ENCODE results near the gene ADCY5. TPM values are rescaled to one million over a fixed set of nuclear protein-coding genes. Genes with fewer than 3 reads are reported as not detected.

ADCY5 gene
- total and polyA plus RNA-seq, 2 donors from 2014 or later = 7.1 to 33.6 TPM

DNA sequence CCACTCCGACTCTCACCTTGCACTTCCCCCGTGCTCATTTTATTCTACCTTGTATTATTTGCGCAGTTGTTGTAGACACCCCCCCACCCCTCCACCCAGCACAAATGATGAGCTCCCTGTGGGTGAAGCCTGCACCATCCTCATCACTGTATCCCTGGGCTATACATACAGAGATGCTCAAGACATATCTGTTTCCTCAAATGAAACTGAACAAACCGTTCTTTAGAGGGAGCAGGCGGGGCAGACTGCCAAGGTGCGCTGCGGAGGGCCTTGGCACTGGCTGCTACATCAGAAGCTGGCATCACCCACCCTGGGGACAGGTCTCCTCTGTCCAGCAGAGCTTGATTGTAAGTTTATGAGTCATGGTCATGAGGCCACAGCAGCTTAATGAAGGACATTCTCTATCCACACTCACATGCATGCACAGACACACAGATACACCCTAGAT is 29.0 kb downstream of the ADCY5 start:
- H3K4me1 ChIP-seq (ENCODE audit: control insufficient read depth in 2 of 3, insufficient read depth in 2 of 3, low read depth in 1 of 3, low read length in 3 of 3) = peaks cover 0 to 41% (median 39%) of the 10 kb centered on the region in 3 donors
- H3K4me3 ChIP-seq (ENCODE audit: low read length in 3 of 3) = no peak overlapping the region

DNA sequence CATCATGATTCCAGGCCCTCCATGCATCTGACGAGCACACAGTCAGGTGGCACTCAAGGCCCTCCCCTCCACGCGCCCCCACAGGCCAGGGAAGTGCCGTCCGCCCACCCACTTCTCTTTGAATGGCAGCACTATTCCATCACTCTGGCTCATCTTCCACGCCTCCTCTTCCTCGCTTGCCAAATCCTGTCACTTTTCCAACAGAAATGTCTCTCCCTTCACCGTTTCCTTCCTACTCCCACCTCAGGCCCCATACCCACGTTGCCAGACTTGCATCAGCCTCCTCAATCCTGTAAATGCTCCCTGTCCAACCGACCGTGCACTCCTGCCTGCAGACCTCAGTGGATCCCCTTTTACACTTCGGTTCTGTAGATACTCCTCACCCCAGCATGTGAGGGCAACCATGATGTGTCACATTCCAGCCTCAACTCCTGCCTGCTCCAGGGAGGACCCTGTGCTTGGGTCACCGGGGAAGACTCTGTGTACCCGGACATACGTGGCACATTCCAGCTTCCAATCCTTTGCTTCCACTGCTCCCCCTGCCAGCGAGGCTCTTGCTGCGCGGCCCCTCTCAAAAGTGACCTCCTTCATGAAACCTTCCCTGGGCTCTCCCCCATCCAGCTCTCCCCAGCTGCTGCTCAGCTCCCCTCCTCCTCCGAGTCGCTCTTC is 29.6 kb downstream of the ADCY5 start:
- intact Hi-C loops (cut with DNase I) = no loop called here
- no peak overlapping the region for H3K9ac ChIP-seq (ENCODE audit: low read length in 3 of 3)
- TF ChIP-seq, protein P1, sequence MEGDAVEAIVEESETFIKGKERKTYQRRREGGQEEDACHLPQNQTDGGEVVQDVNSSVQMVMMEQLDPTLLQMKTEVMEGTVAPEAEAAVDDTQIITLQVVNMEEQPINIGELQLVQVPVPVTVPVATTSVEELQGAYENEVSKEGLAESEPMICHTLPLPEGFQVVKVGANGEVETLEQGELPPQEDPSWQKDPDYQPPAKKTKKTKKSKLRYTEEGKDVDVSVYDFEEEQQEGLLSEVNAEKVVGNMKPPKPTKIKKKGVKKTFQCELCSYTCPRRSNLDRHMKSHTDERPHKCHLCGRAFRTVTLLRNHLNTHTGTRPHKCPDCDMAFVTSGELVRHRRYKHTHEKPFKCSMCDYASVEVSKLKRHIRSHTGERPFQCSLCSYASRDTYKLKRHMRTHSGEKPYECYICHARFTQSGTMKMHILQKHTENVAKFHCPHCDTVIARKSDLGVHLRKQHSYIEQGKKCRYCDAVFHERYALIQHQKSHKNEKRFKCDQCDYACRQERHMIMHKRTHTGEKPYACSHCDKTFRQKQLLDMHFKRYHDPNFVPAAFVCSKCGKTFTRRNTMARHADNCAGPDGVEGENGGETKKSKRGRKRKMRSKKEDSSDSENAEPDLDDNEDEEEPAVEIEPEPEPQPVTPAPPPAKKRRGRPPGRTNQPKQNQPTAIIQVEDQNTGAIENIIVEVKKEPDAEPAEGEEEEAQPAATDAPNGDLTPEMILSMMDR (IDR thresholded peaks at IDR 0.05; ENCODE audit: borderline replicate concordance, extremely low read depth, insufficient read depth) = no peak
- H3K27ac ChIP-seq (ENCODE audit: low read depth in 2 of 2, low read length in 2 of 2) = no peak overlapping the region
- H3K36me3 ChIP-seq (ENCODE audit: control insufficient read depth in 2 of 3, insufficient read depth in 3 of 3, low read length in 3 of 3) = no peaks in the 10 kb centered on the region
- no peak overlapping the region for H3K4me3 ChIP-seq (ENCODE audit: low read length in 3 of 3)
- FAIRE-seq (no peak), DNase-seq (no peak)
- peaks cover 0 to 39% (median 35%) of the 10 kb centered on the region in 3 donors for H3K4me1 ChIP-seq (ENCODE audit: control insufficient read depth in 2 of 3, insufficient read depth in 2 of 3, low read depth in 1 of 3, low read length in 3 of 3)
- H3K9me3 ChIP-seq (ENCODE audit: control insufficient read depth in 2 of 3, insufficient read depth in 1 of 3, low read length in 3 of 3) = no peaks in the 10 kb centered on the region
- H3K27me3 ChIP-seq (ENCODE audit: control insufficient read depth, insufficient read depth, low read length) = no peaks in the 10 kb centered on the region

More for the DNA sequence above, 29.0 kb downstream of the ADCY5 start:
- Histone ChIP-seq H3K9me3 (ENCODE audit: control insufficient read depth in 2 of 3, insufficient read depth in 1 of 3, low read length in 3 of 3) (no peaks in the 10 kb centered on the region), H3K9ac (ENCODE audit: low read length in 3 of 3) (no peak overlapping the region), H3K36me3 (ENCODE audit: control insufficient read depth in 2 of 3, insufficient read depth in 3 of 3, low read length in 3 of 3) (no peaks in the 10 kb centered on the region), H3K27me3 (ENCODE audit: control insufficient read depth, insufficient read depth, low read length) (no peaks in the 10 kb centered on the region), H3K27ac (ENCODE audit: low read depth in 2 of 2, low read length in 2 of 2) (no peak overlapping the region)
- intact Hi-C loops (cut with DNase I) = no loop called here
- TF ChIP-seq, protein P1 (IDR thresholded peaks at IDR 0.05; ENCODE audit: borderline replicate concordance, extremely low read depth, insufficient read depth) = no peak
- FAIRE-seq (no peak), DNase-seq (no peak)

DNA sequence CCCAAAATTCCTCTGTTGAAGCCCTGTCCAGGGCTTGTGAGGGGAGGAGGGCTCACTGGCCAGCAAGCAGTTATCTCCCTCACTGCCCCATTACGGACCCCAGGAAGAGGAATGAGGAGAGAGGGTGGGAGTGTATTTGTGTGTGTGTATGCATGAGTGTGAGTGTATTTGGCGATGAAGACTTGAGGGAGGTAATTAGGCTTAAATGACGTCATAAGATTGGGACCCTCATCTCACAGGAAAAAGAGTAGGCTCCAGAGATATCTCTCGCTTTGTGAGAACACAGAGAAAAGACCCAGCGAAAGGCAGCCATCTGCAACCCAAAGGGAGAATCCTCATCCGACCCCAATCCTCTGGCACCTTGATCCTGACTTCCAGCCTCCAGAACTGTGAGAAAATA is 32.2 kb downstream of the ADCY5 start:
- no peak for FAIRE-seq
- no peak overlapping the region for H3K9ac ChIP-seq (ENCODE audit: low read length in 3 of 3)
- TF ChIP-seq, protein P1 (IDR thresholded peaks at IDR 0.05; ENCODE audit: borderline replicate concordance, extremely low read depth, insufficient read depth) = no peak
- no peak overlapping the region for H3K4me3 ChIP-seq (ENCODE audit: low read length in 3 of 3)
- H3K27ac ChIP-seq (ENCODE audit: low read depth in 2 of 2, low read length in 2 of 2) = no peak overlapping the region
- no peak for DNase-seq
- no peaks in the 10 kb centered on the region for H3K36me3 ChIP-seq (ENCODE audit: control insufficient read depth in 2 of 3, insufficient read depth in 3 of 3, low read length in 3 of 3)
- no peaks in the 10 kb centered on the region for H3K9me3 ChIP-seq (ENCODE audit: control insufficient read depth in 2 of 3, insufficient read depth in 1 of 3, low read length in 3 of 3)
- H3K27me3 ChIP-seq (ENCODE audit: control insufficient read depth, insufficient read depth, low read length) = no peaks in the 10 kb centered on the region
- intact Hi-C loops (cut with DNase I) = no loop called here
- H3K4me1 ChIP-seq (ENCODE audit: control insufficient read depth in 2 of 3, insufficient read depth in 2 of 3, low read depth in 1 of 3, low read length in 3 of 3) = peaks cover 5 to 28% (median 16%) of the 10 kb centered on the region in 3 donors
